ENCODE measurements around the gene ZNF598.
A peak's percentile ranks its signal among the peaks of the same experiment; 100 is the strongest.

The ZNF598 gene

DNA sequence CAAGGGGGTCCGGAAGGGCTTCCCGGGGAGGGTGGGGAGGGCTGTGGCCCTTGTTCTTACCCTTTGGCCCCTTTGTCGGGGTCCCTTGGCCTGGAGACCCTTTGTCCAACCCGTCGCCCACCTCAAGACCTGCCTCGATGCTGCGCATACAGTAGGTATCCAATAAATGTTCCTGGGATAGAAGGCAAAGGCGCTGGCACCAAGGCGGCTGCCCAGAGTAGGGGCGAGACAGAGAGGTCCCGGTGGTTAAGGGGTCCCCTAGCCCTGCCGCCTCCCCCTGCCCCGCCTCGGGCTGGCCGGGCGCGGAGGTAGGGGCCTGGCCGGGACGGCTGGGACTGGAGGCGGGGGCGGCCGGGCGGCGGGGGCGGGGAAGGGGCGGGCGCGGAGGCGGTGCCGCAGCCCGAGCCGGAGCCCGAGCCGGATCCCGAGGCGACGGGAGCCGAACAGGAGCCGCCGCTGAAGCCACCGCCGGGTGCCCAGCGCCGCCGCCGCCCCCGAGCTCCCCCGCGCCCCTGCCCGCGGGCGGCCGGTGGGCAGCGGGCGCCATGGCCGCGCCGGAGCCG, 16.9 kb upstream of the ZNF598 start, which contains the start of gene NHERF2:
Gene NHERF2, plus strand, starts transcription at position 442 of the 563 bp plus-strand sequence. Its CDS starts 104 bp downstream, at position 546.
- no peak within 1 kb of the TSS for H3K27ac ChIP-seq (ENCODE audit: insufficient read depth, low read depth, low read length, poor library complexity, severe bottlenecking)
- H3K4me1 ChIP-seq (ENCODE audit: control insufficient read depth, insufficient read depth, low read length), result no peaks in the 10 kb centered on the region
- peaks cover 65% of the 10 kb centered on the region for H3K27me3 ChIP-seq (ENCODE audit: control insufficient read depth, insufficient read depth, low read length, poor library complexity, severe bottlenecking)
- H3K36me3 ChIP-seq (ENCODE audit: control insufficient read depth, insufficient read depth, low read length), result no peaks in the 10 kb centered on the region
- H3K4me3 ChIP-seq (ENCODE audit: insufficient read depth, low read depth, low read length), result peak within 1 kb of the TSS; percentile 40
- no peaks in the 10 kb centered on the region for H3K9me3 ChIP-seq (ENCODE audit: control insufficient read depth, low read length)
- WGBS, 2 experiments, result 11 to 12% methylated on average over 59 of the region's 59 CpGs

DNA sequence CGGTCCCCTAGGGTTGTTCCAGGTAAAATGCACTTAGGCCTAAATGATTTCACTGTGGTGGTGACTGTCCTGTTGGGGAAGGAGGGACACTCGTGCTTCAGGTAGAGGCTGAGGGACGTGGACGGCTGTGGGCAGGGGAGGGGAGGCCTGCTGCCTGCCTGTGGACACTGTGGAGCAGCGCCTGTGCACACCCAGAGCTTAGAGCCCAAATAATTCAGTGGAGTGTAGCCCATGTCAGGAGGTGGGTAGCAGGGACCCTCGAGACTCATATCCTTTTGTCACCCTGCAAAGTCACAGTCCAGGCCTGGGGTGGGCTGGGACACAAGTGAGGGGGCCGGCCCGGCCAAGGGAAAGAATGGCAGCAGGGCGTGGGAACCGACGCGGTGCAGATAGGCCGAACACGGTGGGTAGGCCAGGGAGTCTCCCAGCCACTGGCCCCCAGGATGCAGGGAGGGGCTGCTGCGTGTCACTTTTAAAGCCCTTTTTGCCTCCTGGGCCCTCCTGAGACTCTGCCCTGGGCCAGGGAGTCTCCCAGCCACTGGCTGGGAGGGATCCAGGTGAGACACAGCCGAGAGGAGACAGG, 16.3 kb upstream of the ZNF598 start:
- H3K36me3 ChIP-seq (ENCODE audit: control insufficient read depth, insufficient read depth, low read length), result no peaks in the 10 kb centered on the region
- no peak overlapping the region for H3K4me3 ChIP-seq (ENCODE audit: insufficient read depth, low read depth, low read length)
- peaks cover 71% of the 10 kb centered on the region for H3K27me3 ChIP-seq (ENCODE audit: control insufficient read depth, insufficient read depth, low read length, poor library complexity, severe bottlenecking)
- H3K9me3 ChIP-seq (ENCODE audit: control insufficient read depth, low read length), result no peaks in the 10 kb centered on the region
- H3K4me1 ChIP-seq (ENCODE audit: control insufficient read depth, insufficient read depth, low read length), result no peaks in the 10 kb centered on the region
- no peak overlapping the region for H3K27ac ChIP-seq (ENCODE audit: insufficient read depth, low read depth, low read length, poor library complexity, severe bottlenecking)
- WGBS, 2 experiments, result 87 to 89% methylated on average over 16 of the region's 16 CpGs

DNA sequence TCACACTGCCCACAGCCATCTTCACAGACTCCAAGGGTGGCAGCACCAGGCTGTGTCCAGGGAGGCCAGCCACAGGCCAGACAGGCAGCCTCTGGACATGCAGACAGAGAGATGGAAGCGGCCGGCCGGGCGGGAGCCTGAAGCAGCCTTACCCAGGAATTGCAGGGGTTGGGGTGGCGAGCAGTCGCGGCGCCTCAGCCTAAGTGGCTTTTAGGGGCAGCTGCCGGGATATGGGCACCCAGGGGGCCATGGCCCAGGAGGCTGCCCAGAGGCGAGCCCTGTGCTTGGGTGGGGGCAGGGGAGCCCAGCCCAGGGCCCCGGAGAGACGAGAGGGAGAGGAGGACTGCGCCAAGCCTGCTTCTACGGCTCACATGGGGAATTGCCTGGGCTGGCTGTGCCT, 15.6 kb upstream of the ZNF598 start:
- Histone ChIP-seq H3K4me3 (ENCODE audit: insufficient read depth, low read depth, low read length) (no peak overlapping the region), H3K36me3 (ENCODE audit: control insufficient read depth, insufficient read depth, low read length) (no peaks in the 10 kb centered on the region), H3K4me1 (ENCODE audit: control insufficient read depth, insufficient read depth, low read length) (no peaks in the 10 kb centered on the region), H3K27me3 (ENCODE audit: control insufficient read depth, insufficient read depth, low read length, poor library complexity, severe bottlenecking) (peaks cover 78% of the 10 kb centered on the region), H3K9me3 (ENCODE audit: control insufficient read depth, low read length) (no peaks in the 10 kb centered on the region), H3K27ac (ENCODE audit: insufficient read depth, low read depth, low read length, poor library complexity, severe bottlenecking) (no peak overlapping the region)
- 90 to 91% methylated on average over 14 of the region's 14 CpGs for WGBS, 2 experiments

- peaks cover 90% of the 10 kb centered on the region for H3K27me3 ChIP-seq (ENCODE audit: control insufficient read depth, insufficient read depth, low read length, poor library complexity, severe bottlenecking)
- WGBS, 2 experiments, result 92 to 95% methylated on average over 12 of the region's 12 CpGs
- no peaks in the 10 kb centered on the region for H3K4me1 ChIP-seq (ENCODE audit: control insufficient read depth, insufficient read depth, low read length)
- no peaks in the 10 kb centered on the region for H3K9me3 ChIP-seq (ENCODE audit: control insufficient read depth, low read length)
- H3K4me3 ChIP-seq (ENCODE audit: insufficient read depth, low read depth, low read length), result peak overlapping the region; percentile 32
- H3K36me3 ChIP-seq (ENCODE audit: control insufficient read depth, insufficient read depth, low read length), result no peaks in the 10 kb centered on the region
- no peak overlapping the region for H3K27ac ChIP-seq (ENCODE audit: insufficient read depth, low read depth, low read length, poor library complexity, severe bottlenecking)
Observed at GRCh38 chr16:2024032-2024420, 14.4 kb upstream of the ZNF598 start.

- H3K27ac ChIP-seq (ENCODE audit: insufficient read depth, low read depth, low read length, poor library complexity, severe bottlenecking), result no peak overlapping the region
- peaks cover 91% of the 10 kb centered on the region for H3K27me3 ChIP-seq (ENCODE audit: control insufficient read depth, insufficient read depth, low read length, poor library complexity, severe bottlenecking)
- no peaks in the 10 kb centered on the region for H3K9me3 ChIP-seq (ENCODE audit: control insufficient read depth, low read length)
- H3K4me3 ChIP-seq (ENCODE audit: insufficient read depth, low read depth, low read length), result peak overlapping the region; percentile 32
- no peaks in the 10 kb centered on the region for H3K4me1 ChIP-seq (ENCODE audit: control insufficient read depth, insufficient read depth, low read length)
- no peaks in the 10 kb centered on the region for H3K36me3 ChIP-seq (ENCODE audit: control insufficient read depth, insufficient read depth, low read length)
- WGBS, 2 experiments, result 16% methylated on average over 53 of the region's 53 CpGs
Observed at GRCh38 chr16:2023092-2024031, 13.7 kb upstream of the ZNF598 start.

GRCh38 chr16:2022723-2023091, 13.1 kb upstream of the ZNF598 start:
- peak overlapping the region; percentile 32 for H3K4me3 ChIP-seq (ENCODE audit: insufficient read depth, low read depth, low read length)
- H3K27me3 ChIP-seq (ENCODE audit: control insufficient read depth, insufficient read depth, low read length, poor library complexity, severe bottlenecking), result peaks cover 91% of the 10 kb centered on the region
- H3K9me3 ChIP-seq (ENCODE audit: control insufficient read depth, low read length), result no peaks in the 10 kb centered on the region
- H3K27ac ChIP-seq (ENCODE audit: insufficient read depth, low read depth, low read length, poor library complexity, severe bottlenecking), result no peak overlapping the region
- no peaks in the 10 kb centered on the region for H3K4me1 ChIP-seq (ENCODE audit: control insufficient read depth, insufficient read depth, low read length)
- no peaks in the 10 kb centered on the region for H3K36me3 ChIP-seq (ENCODE audit: control insufficient read depth, insufficient read depth, low read length)
- WGBS, 2 experiments, result 4% methylated on average over 14 of the region's 14 CpGs

DNA sequence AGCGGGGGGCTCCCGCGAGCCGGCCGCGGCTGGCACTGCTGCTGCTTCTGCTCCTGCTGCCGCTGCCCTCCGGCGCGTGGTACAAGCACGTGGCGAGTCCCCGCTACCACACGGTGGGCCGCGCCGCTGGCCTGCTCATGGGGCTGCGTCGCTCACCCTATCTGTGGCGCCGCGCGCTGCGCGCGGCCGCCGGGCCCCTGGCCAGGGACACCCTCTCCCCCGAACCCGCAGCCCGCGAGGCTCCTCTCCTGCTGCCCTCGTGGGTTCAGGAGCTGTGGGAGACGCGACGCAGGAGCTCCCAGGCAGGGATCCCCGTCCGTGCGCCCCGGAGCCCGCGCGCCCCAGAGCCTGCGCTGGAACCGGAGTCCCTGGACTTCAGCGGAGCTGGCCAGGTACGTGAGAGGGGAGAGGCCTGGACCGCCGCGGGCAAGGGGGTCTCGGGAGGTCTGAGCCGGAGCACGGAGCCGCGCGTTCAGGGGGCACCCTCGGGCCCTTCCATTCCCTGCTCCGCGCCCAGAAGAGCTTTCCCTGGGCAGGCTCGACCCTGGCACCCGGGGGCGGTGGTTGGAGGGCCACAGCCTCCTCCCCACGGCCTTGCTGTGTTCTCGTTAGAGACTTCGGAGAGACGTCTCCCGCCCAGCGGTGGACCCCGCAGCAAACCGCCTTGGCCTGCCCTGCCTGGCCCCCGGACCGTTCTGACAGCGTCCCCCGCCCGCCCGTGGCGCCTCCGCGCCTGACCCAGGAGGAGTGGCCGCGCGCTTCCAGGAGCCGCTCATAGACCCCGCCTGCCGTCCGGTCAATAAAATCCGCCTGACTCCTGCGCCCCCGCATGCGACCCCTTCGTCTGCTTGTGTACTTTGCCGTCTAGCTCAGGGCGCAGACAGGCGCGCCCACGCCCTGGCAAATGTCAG, 10.6 kb upstream of the ZNF598 start:
- Histone ChIP-seq H3K27ac (ENCODE audit: insufficient read depth, low read depth, low read length, poor library complexity, severe bottlenecking) (no peak overlapping the region), H3K36me3 (ENCODE audit: control insufficient read depth, insufficient read depth, low read length) (no peaks in the 10 kb centered on the region), H3K4me3 (ENCODE audit: insufficient read depth, low read depth, low read length) (peak overlapping the region; percentile 1), H3K4me1 (ENCODE audit: control insufficient read depth, insufficient read depth, low read length) (no peaks in the 10 kb centered on the region), H3K9me3 (ENCODE audit: control insufficient read depth, low read length) (no peaks in the 10 kb centered on the region), H3K27me3 (ENCODE audit: control insufficient read depth, insufficient read depth, low read length, poor library complexity, severe bottlenecking) (peaks cover 70% of the 10 kb centered on the region)
- WGBS, 2 experiments, result 3% methylated on average over 96 of the region's 96 CpGs

DNA sequence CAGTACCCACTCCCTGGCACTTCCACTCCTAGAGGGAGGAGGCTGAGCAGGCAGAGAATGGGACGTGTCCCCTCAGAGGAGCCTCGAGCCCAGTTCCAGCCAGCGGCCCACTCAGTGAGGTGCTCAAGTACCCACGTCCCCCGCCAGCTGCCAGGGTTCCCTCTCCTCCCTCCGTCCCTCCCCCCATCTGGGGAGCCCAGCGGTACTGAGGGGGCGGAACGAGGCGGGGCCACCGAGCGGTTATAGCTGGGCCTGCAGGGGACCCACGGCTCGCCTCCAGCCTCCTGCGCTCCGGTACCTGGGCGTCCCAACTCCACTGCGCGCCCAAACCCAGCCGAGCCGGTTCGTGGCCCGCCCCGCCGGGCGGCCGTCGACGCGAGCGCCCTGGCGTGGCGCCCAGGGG, 9.9 kb upstream of the ZNF598 start, which contains the start of gene NPW:
Gene NPW, plus strand, starts transcription at position 268 of the 403 bp plus-strand sequence.
- no peak within 1 kb of the TSS for H3K27ac ChIP-seq (ENCODE audit: insufficient read depth, low read depth, low read length, poor library complexity, severe bottlenecking)
- WGBS, 2 experiments, result 4 to 7% methylated on average over 33 of the region's 33 CpGs
- no peaks in the 10 kb centered on the region for H3K9me3 ChIP-seq (ENCODE audit: control insufficient read depth, low read length)
- H3K36me3 ChIP-seq (ENCODE audit: control insufficient read depth, insufficient read depth, low read length), result no peaks in the 10 kb centered on the region
- no peaks in the 10 kb centered on the region for H3K4me1 ChIP-seq (ENCODE audit: control insufficient read depth, insufficient read depth, low read length)
- H3K27me3 ChIP-seq (ENCODE audit: control insufficient read depth, insufficient read depth, low read length, poor library complexity, severe bottlenecking), result peaks cover 65% of the 10 kb centered on the region
- peak within 1 kb of the TSS; percentile 1 for H3K4me3 ChIP-seq (ENCODE audit: insufficient read depth, low read depth, low read length)

DNA sequence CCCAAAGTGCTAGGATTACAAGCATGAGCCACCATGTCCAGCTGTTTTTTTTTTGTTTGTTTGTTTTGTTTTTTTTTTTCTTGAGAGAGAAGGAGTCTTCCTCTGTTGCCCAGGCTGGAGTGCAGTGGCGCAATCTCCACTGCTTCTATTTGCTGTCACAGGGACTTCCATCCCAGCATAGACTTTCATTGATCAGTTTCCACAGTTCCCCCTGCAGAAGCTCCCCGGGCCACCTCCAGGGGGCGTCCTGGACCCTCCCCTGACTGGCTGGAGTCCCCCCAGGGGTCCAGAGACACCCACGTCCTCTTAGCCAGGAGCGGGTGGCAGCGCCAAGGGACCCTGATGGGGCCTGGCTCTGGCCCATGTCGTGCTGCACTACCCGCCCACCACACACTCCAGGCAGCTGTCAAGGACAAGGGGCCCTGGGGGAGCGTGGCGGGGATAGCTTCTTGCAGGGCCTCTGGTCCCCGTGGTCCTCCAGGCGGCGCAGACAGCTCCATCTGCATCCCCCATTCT, 6.8 kb upstream of the ZNF598 start:
- H3K36me3 ChIP-seq (ENCODE audit: control insufficient read depth, insufficient read depth, low read length), result no peaks in the 10 kb centered on the region
- 54 to 55% methylated on average over 13 of the region's 13 CpGs for WGBS, 2 experiments
- H3K4me3 ChIP-seq (ENCODE audit: insufficient read depth, low read depth, low read length), result no peak overlapping the region
- no peak overlapping the region for H3K27ac ChIP-seq (ENCODE audit: insufficient read depth, low read depth, low read length, poor library complexity, severe bottlenecking)
- no peaks in the 10 kb centered on the region for H3K4me1 ChIP-seq (ENCODE audit: control insufficient read depth, insufficient read depth, low read length)
- H3K27me3 ChIP-seq (ENCODE audit: control insufficient read depth, insufficient read depth, low read length, poor library complexity, severe bottlenecking), result peaks cover 40% of the 10 kb centered on the region
- H3K9me3 ChIP-seq (ENCODE audit: control insufficient read depth, low read length), result no peaks in the 10 kb centered on the region
